HG03060 (cell line): ENCODE results near the gene ANAPC4.

ENCODE experiments used
- ATAC-seq: cut with Tn5 transposase; IDR thresholded peaks from one replicate; pipeline ENCODE4 v1.9.1; 2021; ENCODE audit warnings: low read depth, moderate number of reproducible peaks; ENCODE audit not compliant: unreplicated experiment

ANAPC4 gene

DNA sequence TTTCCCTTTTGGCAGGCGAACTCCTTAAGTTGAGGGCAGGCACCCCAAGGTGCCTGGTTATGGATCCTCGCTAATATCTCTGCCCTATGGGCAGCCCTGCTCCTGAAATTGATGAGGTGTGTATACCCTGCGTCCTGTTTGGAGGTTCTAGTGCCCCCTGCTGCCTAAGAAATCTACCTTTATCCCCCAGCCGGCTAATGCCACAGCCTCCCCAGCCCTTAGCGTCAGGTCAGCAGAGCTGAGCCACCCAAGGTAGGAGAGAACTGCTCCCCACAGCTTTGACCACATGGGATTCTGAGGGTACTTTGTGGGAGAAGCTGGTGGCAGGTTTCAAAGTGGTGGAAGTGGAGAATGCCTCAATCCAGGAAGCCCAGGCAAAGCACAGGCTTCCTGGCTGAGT, 50.8 kb downstream of the ANAPC4 start:
- no peak for ATAC-seq

GRCh38 chr4:25430630-25431029, 53.6 kb downstream of the ANAPC4 start:
- ATAC-seq, result no peak

- ATAC-seq, result no peak
These were observed 57.1 kb downstream of the ANAPC4 start for GRCh38 chr4:25433966-25434827.

DNA sequence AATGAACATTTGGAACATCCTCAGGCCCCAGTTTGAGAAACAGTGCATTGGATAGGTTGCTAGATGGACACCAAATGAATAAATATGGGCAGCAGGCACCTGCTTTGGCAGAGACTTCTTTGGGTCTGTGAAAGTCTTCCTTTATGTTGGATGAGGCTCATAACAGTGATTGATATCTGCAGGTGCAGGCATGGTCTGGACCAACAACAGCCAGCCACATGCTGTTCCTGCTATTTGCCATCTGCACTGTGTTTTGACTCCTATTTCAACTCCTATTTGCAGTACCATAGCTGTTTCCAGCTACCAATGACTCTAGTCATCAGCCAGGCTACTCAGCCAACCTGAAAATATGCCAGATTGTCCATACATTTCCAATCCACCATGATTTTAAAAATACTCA, 60.9 kb downstream of the ANAPC4 start:
- ATAC-seq, result no peak

- no peak for ATAC-seq
These were observed 62.9 kb downstream of the ANAPC4 start for GRCh38 chr4:25439918-25440477.

GRCh38 chr4:25440478-25441030, 63.5 kb downstream of the ANAPC4 start:
- ATAC-seq, result no peak

DNA sequence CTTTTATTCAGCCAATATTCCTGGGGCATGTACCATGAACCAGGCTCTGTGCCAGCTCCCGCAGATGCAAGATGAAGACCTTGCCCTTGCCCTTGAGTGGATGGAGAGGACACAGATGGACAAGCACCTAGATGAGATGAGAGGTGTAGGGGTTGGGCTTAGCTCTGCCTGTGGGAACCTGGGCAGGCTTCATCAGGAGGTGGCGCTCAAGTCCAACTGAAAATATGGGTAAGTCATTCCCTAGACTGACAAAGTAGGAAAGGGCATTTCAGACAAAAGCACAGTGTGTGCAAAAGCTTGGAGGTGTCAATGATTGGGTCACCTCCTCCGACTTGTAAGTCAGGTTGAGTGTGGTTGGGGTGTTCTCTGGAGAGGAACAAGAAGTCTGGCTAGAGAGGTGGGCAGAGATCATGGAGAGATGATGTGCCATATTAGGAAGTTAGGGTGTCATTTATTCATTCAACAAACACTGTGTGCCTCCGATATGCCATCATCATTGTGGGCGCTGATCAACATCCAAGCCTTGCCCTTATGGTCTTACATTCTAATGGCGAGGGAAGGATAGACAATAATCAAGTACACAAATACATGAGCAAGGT, 64.6 kb downstream of the ANAPC4 start:
- ATAC-seq, result no peak

DNA sequence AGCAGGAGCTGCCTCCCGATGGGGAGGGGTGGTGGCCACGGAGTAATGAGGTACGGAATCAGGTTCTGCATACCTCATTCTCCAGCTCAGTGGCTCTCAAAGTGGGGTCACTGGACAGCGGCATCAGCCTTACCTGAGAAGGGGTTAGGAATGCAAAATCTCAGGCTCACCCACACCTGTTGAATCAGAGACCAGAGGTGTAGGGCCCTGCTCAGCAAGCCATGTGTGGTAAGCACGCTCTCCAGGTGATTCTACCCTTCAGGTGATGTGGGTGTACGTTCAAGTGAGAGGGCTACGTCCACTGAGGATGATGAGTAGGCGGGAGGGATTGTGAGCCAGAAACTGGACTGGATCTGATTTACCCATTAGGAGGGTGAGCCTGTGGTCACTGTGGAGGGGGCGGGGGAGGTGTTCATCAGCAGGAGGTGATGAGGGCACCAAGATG, 65.8 kb downstream of the ANAPC4 start:
- ATAC-seq, result no peak

GRCh38 chr4:25443851-25444250, 66.8 kb downstream of the ANAPC4 start:
- ATAC-seq, result no peak

- ATAC-seq, result no peak
These were observed 69.5 kb downstream of the ANAPC4 start for GRCh38 chr4:25446611-25447010.

DNA sequence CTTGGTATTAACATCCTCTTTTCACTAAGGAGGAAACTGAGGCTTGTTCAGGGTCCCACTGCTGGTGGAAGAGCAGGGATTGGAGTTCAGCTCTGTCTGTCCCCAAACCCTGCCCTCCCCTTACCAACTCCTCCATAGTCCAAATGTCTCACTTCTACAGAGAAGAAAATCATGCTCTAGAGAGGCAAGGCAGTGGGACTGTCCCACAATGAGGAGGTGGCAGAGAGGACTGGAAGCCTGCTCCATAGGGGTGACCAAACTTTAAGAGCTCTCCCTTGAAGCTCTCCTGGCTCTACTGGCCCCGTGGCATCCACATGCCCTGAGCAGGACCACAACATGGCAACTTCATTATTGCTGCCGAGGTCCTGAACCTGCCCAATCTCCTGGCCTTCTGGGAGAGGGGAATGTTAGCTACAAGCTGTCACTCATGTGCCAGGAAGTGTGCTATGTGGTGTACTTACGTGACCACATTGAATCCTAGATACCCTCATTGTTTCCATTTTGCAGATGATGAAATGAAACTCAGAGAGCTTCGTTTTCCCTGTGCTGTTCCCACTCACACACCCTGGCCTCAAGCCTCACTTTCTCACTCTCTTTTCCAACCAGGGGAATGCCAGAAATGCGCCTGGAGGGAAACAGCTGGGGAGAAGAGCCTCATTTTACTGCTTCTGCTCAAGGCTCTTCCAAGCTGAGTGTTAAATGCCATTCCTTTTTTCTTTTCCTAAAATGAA, 71.5 kb downstream of the ANAPC4 start:
- ATAC-seq, result no peak

DNA sequence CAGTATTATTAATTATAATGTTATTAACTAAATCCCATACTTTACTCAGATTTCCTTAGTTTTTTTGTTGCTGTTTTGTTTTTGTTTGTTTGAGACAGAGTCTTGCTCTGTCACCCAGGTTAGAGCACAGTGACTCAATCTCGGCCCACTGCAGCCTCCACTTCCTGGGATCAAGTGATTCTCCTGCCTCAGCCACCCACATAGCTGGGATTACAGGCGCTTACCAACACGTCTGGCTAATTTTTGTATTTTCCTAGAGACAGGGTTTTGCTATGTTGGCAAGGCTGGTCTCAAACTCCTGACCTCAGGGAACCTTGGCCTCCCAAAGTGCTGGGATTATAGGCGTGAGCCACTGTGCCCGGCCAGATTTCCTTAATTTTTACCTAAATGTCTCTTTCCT, 72.2 kb downstream of the ANAPC4 start:
- no peak for ATAC-seq

- no peak for ATAC-seq
These were observed 72.6 kb downstream of the ANAPC4 start for GRCh38 chr4:25449688-25450087.

- ATAC-seq, result no peak
These were observed 73.4 kb downstream of the ANAPC4 start for GRCh38 chr4:25450491-25450901.

- no peak for ATAC-seq
These were observed 74.6 kb downstream of the ANAPC4 start for GRCh38 chr4:25451676-25452075.

DNA sequence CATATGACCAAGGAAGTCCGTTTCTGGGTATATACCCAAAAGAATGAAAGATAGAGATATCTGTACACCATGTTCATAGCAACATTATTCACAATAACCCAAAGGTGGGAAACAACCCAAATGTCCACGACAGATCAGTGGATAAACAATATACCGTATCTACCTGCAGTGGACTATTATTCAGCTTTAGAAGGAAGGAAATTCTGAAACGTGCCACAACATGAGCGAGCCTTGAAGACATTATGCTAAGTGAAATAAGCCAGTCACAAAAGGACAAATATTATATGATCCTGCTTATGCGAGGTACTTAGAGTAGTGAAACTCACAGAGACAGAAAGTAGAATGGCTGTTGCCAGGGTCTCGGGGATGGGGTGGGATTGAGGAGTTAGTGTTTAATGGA, 75.0 kb downstream of the ANAPC4 start:
- ATAC-seq, result no peak

DNA sequence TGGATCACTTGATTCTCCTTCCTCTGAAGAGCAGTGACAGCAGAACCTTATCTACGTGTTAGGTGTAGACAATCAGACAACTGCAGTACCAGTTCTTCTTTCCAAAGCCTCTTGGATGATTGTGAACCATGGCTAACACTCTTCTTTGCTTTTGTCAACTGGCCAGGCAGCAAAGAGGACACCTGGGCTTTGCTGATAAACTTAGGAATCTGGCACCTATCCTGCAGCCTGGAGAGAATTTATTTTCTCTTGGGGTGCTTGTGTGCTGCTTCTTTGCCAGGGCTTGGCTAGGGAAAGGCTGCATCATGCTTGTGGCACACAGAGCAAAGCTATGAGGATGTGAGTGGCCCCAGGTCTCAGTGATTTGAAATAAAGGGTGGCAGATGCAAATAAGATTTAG, 77.4 kb downstream of the ANAPC4 start:
- ATAC-seq, result no peak

DNA sequence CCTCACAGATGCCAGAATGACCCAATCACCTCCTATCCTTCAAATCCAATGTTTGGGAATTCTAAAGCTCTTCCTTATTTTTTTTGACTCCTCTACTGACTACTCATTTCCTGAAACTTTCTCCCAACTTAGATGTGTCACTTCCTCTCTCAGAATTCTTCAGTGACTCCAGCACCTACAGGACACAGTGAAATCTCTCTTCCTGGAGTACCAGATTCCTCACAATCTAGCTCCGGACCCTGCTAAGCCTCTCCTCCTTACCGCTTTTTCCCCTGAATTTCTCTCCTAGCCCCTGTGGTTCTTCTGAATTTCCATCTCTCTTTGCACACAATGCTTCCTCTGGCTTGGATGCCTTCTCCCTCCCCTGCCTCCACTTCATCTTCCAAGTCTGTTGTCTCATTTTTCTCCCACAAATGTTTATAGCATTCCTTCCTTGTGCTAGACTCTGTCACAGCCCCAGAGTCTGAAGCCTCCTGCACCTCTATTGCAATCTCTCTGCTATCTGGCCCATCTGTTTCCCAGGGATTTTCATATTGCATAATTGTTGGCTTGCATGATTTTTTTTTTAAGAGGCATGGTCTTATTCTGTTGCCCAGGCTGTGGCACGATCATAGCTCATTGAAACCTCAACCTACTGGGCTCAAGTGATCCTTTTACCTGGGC, 80.1 kb downstream of the ANAPC4 start:
- ATAC-seq, result no peak

DNA sequence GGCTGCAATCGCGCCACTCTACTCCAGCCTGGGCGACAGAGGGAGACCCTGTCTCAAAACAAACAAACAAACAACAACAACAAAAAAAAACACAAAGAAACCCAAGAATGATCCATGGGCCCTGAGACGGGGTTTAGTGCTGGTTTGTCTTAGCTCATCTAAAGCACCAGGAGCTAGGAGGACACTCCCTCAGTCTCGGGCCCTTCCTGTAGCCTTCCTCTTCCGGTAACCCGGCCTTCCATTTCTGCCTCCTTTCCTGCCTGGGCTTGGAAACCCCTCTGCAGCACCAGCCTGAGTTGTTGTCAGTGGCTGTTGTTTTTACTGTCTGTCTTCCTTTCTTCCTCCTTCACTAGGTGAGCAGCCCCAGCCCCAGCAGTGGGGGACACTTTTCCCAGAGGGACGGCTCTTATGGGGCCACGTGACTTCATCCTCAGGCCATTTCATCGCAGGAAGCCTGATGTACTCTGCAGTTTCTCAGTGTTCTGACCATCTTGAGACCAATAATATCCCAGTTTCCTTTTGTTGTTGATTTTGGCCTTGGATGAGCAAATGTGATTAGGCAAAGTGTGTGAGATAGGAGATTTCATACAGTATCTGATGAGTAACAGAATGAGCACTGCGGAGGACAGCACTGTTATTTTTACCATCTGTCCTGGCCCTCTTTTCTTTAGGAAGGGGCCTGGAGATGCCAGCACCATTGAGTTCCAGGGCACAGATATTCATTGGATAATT, 90.1 kb downstream of the ANAPC4 start:
- ATAC-seq, result no peak

- no peak for ATAC-seq
These were observed 90.8 kb downstream of the ANAPC4 start for GRCh38 chr4:25467843-25468242.
